HG02852 (cell line): ENCODE measurements around the gene ARMH4.

Experiments
- ATAC-seq: cut with Tn5 transposase; IDR thresholded peaks from one replicate; pipeline ENCODE4 v1.9.1; 2021; ENCODE audit warnings: mild to moderate bottlenecking, moderate library complexity; ENCODE audit not compliant: unreplicated experiment

ARMH4 gene

DNA sequence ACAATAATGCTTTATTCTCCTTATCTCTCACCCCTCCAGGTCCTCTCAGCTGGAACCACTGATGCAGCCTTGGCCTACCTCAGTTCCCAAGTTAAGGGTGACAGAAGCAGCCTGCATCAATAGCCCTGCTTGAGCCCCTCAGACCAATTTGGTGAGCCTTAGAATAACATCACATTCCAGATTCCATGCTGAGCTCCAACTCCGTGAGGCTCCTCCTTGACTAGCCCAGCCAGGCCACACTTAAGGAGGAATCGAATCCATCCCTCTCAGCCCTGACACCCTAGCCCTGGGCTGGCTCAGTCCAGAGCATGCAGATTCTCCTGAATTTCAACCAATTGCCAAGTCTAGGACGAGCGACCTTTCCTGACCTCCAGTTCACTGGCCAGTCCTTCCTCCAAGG lies 91.1 kb downstream of the ARMH4 start:
- no peak for ATAC-seq

DNA sequence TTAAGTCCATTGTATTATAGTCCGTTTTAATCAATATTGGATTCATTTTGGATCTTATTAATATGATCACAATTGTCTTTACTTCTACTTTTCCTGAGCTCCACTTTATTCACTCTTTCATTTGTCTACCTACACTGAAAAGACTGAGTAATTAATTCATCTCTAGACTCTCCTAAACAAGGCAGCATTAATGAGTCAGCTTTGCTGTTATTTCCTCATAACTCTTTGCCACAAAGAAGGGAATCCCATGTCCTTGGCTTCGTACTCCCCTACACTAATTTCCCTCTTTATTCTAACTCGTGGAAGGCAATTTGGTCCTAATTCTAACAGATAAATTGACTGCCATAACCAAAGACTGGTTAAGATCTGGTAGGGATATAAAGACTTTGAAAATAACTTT lies 91.9 kb downstream of the ARMH4 start:
- no peak for ATAC-seq

DNA sequence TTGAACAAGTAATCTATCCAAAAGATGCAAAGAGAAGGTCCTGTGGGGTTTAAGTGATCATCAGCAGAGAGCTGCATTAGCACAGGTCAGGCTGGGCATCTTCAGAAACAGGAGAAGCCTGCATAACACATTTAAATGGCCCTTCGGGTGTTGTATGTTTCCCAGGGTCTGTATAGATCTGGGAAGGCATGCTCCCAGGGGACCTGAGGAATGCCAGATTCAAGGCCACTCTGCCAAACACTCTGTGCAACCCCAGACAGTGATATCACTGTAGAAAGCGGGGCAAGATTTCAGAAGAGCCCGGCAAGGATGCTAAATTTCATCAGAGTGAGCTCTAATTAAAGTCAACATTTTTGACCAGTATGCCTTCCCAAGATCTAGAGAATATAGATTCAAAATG lies 92.9 kb downstream of the ARMH4 start:
- ATAC-seq, result no peak

GRCh38 chr14:58055497-58056010 lies 96.5 kb downstream of the ARMH4 start:
- no peak for ATAC-seq

- ATAC-seq, result no peak
Measured at GRCh38 chr14:58054100-58054499, 97.9 kb downstream of the ARMH4 start.

DNA sequence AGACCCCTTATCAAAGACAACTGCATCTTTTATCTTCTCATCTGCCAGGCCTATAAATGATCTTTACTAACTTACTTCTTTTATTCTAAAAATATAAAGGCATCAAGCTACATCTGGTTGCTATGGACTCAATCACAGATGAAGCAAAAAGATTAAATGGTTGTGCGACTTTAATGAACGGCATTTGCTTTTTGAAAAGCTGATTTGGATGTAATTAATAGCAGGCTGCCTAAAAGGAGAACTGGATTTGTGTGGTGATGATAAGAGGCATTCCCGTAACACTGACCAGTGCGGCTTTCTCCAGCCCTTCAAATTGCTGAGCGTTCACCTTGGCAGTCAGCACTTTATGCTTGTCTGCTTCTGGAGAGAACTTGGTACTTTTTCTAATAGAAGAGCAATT lies 103.8 kb downstream of the ARMH4 start:
- no peak for ATAC-seq

- ATAC-seq, result no peak
Measured at GRCh38 chr14:58027904-58028303, 124.1 kb downstream of the ARMH4 start.

DNA sequence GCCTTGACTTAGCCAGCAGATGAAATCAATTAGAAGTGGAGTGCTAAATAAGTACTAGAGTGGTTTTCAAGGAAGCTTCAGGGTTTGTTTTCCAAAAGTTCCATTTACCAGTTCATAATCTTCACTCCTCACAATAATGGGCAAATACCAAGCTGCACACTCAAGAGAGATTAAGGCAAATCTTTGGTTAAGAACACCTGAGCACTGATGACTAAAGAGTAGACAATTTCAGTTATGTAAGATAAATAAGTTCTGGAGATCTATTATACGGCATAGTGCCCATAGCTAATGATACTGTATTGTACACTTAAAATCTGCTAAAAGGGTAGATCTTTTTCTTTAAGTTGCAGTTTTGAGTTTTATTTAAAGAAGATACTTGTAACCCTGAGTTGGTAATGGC lies 125.0 kb downstream of the ARMH4 start:
- no peak for ATAC-seq

GRCh38 chr14:58026219-58026618 lies 125.8 kb downstream of the ARMH4 start:
- no peak for ATAC-seq

- no peak for ATAC-seq
Measured at GRCh38 chr14:58014778-58015177, 137.2 kb downstream of the ARMH4 start.

DNA sequence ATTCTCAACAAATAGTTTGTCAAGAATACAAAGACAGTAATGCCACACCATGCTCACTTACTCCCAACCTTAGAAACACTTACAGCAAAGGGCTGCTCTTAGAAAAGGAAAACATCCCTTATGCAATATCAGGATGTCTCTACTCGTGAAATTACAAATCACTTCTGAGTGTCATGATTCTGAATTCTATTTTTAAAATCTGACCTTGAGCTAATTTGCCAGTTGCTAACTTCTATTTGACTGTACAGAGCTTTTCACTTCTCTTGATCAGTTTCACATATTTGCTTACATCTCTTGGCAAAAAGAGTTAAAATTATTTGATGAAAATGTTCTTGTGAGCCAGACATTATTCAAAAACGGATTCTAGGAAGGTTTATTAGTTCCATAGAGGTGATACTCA lies 149.4 kb downstream of the ARMH4 start:
- ATAC-seq, result no peak

DNA sequence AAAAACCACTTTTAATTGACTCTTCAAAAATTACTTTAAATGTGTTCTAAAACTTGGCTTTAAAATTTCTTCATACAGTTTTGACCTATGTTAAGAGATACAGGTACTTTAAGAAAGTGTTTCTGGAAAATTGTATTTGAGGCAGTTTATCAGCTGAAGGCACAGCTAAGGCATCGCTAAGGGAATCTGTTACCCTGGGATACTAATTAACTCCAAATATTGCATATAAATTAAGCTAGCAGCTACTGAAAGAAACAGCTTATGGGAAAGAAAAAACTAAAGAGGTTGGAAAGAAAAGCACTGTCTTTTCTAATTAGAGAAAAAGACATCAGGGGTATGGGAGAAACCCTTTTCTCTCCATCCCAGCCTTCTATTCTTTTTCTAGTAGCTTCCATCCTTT lies 152.0 kb downstream of the ARMH4 start:
- ATAC-seq, result no peak

DNA sequence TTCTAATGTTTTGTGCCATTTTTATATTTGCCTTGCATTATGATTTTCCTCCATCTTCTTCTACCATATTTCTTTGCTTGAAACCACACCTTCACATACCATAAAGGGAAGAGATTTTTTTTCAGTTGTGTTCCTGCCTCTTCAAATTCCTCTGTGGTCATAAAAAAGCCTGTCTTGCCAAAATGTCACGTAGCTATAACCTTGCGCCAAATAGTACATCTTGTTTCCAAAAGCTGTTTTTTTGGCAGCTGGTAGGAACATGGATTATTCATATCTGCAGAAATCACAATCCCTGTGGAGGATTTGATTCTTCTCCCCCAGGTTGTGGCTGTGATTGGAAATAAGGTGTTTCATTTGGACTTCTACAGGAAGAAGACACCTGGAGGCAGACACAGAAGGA lies 152.5 kb downstream of the ARMH4 start:
- ATAC-seq, result no peak

DNA sequence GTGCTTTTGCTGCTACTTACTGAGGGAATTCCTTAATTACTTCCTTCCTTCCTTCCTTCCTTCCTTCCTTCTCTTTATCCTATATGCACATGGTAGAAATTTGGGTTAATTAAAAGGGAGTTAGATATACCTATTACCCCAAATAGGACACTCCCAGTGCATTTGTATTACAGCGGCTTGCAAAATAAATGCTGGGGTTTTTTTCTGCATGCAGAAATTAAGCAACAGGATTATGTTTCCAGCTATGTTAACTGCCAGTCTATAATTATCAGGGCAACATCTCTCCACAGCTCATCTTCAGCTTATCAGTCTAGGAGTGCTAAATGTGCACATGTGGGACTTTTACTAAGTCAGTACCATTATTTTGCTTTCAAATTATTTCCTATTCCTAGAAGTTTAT lies 153.2 kb downstream of the ARMH4 start:
- ATAC-seq, result no peak

DNA sequence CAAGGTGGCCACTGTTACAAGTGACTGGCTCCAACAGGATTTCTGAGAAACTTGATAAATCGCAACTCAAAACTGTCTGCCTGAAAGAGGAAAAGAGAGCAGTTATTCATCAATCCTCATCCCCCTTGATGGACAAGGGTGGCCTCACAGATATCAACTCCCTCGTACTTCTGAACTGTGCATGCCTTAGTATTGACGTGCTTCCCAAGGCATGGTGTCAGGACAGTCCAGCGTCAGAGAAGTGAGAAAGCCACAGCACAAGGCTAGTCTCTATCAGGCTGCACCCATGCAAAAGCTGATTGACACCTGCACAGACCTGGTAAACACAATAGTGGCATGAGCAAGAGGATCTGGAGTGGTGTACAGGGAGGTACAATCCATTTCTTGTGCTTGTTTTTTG lies 160.7 kb downstream of the ARMH4 start:
- no peak for ATAC-seq

DNA sequence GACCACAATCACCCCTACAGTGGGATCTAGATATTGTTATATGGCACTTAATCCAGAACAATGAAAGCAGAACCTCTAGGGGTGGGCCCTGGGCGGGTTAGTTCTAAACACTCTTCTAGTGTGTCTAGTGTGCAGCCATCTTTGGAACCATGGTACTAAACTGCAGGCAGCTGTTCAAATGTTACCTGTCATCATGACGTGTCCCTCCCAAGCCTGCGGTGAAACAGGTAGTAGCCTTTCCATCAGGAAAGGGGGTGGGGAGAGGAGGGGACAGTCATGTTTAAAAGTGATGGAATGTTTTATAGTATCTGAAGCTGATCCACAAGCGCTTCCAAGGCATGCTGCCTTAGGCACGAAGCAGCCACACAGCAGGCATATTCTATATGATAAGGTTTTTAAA lies 163.6 kb downstream of the ARMH4 start:
- ATAC-seq, result no peak

DNA sequence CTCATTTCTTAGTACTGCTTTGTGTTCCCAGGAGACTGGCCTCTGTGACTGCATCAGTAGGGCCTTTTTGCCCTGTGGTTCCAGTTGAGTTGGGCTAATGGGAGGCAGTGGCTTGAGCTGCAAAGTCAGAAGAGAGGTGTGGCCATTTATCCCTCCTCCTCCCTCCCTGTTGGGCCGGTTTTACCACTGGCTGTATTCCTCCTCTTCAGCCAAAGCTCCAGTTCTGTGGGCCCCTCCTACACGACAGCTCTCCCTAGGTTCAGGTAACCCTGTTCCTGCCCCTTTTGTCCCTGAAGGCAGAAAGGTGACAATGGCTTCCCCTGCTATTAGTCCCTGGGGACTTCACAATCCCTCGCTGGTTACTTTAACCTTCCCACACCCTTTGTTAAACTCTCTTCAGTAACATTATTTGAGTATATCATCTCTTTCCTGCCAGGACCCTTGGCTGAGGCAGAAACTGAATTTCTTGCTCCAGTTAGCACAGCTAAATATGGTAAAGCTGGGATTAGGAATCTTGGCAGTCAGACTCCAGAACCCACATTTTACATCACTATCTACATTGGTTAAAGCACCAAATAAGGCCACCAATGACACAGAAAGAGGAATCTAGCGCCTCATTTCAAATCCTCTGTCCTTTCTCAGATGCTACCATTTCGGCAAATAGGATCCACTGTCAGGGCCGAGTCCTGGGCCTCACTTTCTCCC lies 164.3 kb downstream of the ARMH4 start:
- no peak for ATAC-seq

DNA sequence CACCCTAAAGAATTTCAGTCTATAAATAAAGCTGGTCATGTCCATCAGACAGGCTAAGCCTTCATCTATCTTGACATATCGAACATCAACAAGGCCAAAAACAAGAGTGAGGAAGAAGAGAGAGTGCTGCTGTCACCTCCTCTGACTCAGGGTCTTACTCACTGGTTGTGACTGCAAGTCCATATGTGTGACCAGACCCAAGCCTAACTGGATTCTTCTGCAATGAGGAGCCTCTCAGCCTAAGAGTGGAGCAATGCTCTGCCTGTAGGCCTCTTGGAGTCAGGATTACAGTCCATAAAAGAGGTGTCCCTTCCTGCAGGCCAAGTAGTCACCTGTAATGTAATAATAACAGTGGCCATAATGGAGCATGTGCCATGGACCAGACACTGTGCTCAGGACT lies 165.0 kb downstream of the ARMH4 start:
- ATAC-seq, result no peak

- no peak for ATAC-seq
Measured at GRCh38 chr14:57982804-57983634, 169.0 kb downstream of the ARMH4 start.

- no peak for ATAC-seq
Measured at GRCh38 chr14:57981817-57982560, 170.0 kb downstream of the ARMH4 start.

- no peak for ATAC-seq
Measured at GRCh38 chr14:57979376-57980048, 172.5 kb downstream of the ARMH4 start.
